Caco-2 (cell line): Measurements from ENCODE around the gene TNFRSF21. TPM values are rescaled to one million over a fixed set of nuclear protein-coding genes. Genes with fewer than 3 reads are reported as not detected.

Experiments
- BruUV-seq: library from RNA; stranded (reverse); fragments of 400-500 nt; replicated peaks from 2 replicates; lab custom pipeline; 2021; lab: Mats Ljungman, UMichigan
- CTCF ChIA-PET: fragments of 300-600 bp; sonication (Branson Sonifier 250); formaldehyde crosslinking; loops from one replicate; lab custom pipeline; 2022; ENCODE audit warnings: antibody characterized with exemption; lab: Charles Lee
- POLR2A ChIA-PET: fragments of 300-600 bp; sonication (Branson Sonifier 250); formaldehyde crosslinking; loops from one replicate; lab custom pipeline; 2022; ENCODE audit warnings: antibody characterized with exemption; lab: Charles Lee
- DNase-seq, 2 experiments: peaks; one replicate each; pipeline versions ENCODE4 v3.0.0 to v3.0.0-alpha.2; 2020 to 2022
- H3K27me3 ChIP-seq: replicated peaks from 2 replicates; pipeline ENCODE4 v1.6.0; 2011; ENCODE audit warnings: low read length; ENCODE audit not compliant: control insufficient read depth, insufficient read depth
- H3K36me3 ChIP-seq: 2 replicates; pipeline ENCODE4 v1.5.1; 2011; ENCODE audit warnings: low read length; ENCODE audit not compliant: control insufficient read depth, insufficient read depth
- H3K4me1 ChIP-seq: fragments of 250-450 bp; sonication (Bioruptor Pico); 2 replicates; pipeline ENCODE4 v1.5.1; 2020; ENCODE audit warnings: mild to moderate bottlenecking
- H3K4me3 ChIP-seq: 2 replicates; pipeline ENCODE4 v1.5.1; 2011; ENCODE audit warnings: low read depth, mild to moderate bottlenecking, control low read depth, low read length
- H3K9me3 ChIP-seq: fragments of 250-450 bp; sonication (Bioruptor Pico); 2 replicates; pipeline ENCODE4 v1.5.1; 2020; ENCODE audit warnings: mild to moderate bottlenecking, moderate library complexity
- H3K27ac Mint-ChIP-seq: one replicate; pipeline ENCODE4 v1.8.0; 2022; ENCODE audit warnings: mixed read lengths; ENCODE audit not compliant: unreplicated experiment
- H3K27me3 Mint-ChIP-seq: one replicate; pipeline ENCODE4 v1.8.0; 2022; ENCODE audit warnings: mixed read lengths; ENCODE audit not compliant: insufficient read depth, unreplicated experiment
- H3K36me3 Mint-ChIP-seq: one replicate; pipeline ENCODE4 v1.8.0; 2022; ENCODE audit warnings: mild to moderate bottlenecking, mixed read lengths; ENCODE audit not compliant: insufficient read depth, unreplicated experiment
- H3K4me1 Mint-ChIP-seq: one replicate; pipeline ENCODE4 v1.8.0; 2022; ENCODE audit warnings: low read depth, mixed read lengths; ENCODE audit not compliant: unreplicated experiment
- H3K4me3 Mint-ChIP-seq: one replicate; pipeline ENCODE4 v1.8.0; 2022; ENCODE audit warnings: mild to moderate bottlenecking, moderate library complexity, mixed read lengths; ENCODE audit not compliant: unreplicated experiment
- H3K9me3 Mint-ChIP-seq: one replicate; pipeline ENCODE4 v1.8.0; 2022; ENCODE audit warnings: mixed read lengths; ENCODE audit not compliant: unreplicated experiment
- intact Hi-C: fragments of 100-400 bp; cut with micrococcal nuclease; formaldehyde crosslinking; loops from one replicate; pipeline ENCODE4 v1.10.0; 2022; ENCODE audit not compliant: unreplicated experiment
- total RNA-seq: library from RNA; stranded (reverse); gene quantifications from 2 replicates; pipeline ENCODE4 v1.2.3, GENCODE V29; 2022
- TF ChIP-seq, protein P1 (sequence below), 2 experiments: fragments of 200-600 bp in 1 of 2; IDR thresholded peaks; 1 replicate in 1 of 2; 2 replicates in 1 of 2; pipeline versions ENCODE4 v1.5.1 to v1.8.0; 2011 to 2022; ENCODE audit warnings: antibody characterized with exemption in 1 of 2, control low read depth in 1 of 2, inconsistent platforms in 1 of 2, low read depth in 1 of 2, low read length in 1 of 2, mild to moderate bottlenecking in 1 of 2, moderate library complexity in 1 of 2; ENCODE audit not compliant: insufficient read depth in 1 of 2, severe bottlenecking in 1 of 2, unreplicated experiment in 1 of 2

Gene TNFRSF21
- total RNA-seq, 1 experiment from 2014 or later: 60.8 TPM

- peaks cover 31% of the 10 kb centered on the region for H3K4me1 Mint-ChIP-seq
- H3K27ac Mint-ChIP-seq: peak overlapping the region; percentile 80
- H3K9me3 Mint-ChIP-seq: no peaks in the 10 kb centered on the region
- ChIA-PET CTCF (no interaction called here), POLR2A (no interaction called here)
- intact Hi-C loops: loop anchor here (2.0 to 5.0 kb wide), 2 partner anchors 39 to 70 kb away; no protein-coding TSS in a partner anchor
- Histone ChIP-seq H3K4me1 (peaks cover 53% of the 10 kb centered on the region), H3K36me3 (no peaks in the 10 kb centered on the region), H3K9me3 (no peaks in the 10 kb centered on the region), H3K4me3 (peak overlapping the region; percentile 91), H3K27me3 (no peaks in the 10 kb centered on the region)
- peak overlapping the region; percentile 88 for H3K4me3 Mint-ChIP-seq
- H3K27me3 Mint-ChIP-seq: no peaks in the 10 kb centered on the region
- BruUV-seq: no TSS peak
- TF ChIP-seq, protein P1, sequence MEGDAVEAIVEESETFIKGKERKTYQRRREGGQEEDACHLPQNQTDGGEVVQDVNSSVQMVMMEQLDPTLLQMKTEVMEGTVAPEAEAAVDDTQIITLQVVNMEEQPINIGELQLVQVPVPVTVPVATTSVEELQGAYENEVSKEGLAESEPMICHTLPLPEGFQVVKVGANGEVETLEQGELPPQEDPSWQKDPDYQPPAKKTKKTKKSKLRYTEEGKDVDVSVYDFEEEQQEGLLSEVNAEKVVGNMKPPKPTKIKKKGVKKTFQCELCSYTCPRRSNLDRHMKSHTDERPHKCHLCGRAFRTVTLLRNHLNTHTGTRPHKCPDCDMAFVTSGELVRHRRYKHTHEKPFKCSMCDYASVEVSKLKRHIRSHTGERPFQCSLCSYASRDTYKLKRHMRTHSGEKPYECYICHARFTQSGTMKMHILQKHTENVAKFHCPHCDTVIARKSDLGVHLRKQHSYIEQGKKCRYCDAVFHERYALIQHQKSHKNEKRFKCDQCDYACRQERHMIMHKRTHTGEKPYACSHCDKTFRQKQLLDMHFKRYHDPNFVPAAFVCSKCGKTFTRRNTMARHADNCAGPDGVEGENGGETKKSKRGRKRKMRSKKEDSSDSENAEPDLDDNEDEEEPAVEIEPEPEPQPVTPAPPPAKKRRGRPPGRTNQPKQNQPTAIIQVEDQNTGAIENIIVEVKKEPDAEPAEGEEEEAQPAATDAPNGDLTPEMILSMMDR (IDR thresholded peaks at IDR 0.05; ENCODE audit: insufficient read depth in 1 of 2, low read depth in 1 of 2, low read length in 1 of 2, severe bottlenecking in 1 of 2, unreplicated experiment in 1 of 2): no peak
- no peak for DNase-seq
- peaks cover 30% of the 10 kb centered on the region for H3K36me3 Mint-ChIP-seq
Measured at GRCh38 chr6:47307362-47308197, 2.1 kb downstream of the TNFRSF21 start.

DNA sequence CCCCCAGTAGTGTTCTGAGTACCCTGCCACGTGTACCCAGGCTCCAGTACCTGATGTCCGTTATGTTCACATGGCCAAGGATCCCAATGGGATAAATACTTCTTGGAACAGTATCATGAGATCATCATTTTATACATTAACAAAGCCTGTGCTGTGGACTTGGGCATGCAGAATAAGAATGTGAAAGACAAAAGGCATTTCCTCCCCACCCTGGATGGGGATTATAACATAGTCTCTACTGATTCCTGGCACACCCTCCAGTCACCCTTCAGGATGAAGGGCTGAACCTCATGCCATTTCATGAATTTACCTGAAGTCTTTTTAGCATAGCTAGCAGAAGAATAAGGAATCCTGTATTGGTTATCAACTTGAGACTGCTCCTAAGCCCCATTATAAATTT, 2.8 kb downstream of the TNFRSF21 start:
- no TSS peak for BruUV-seq
- Histone ChIP-seq H3K4me3 (no peak overlapping the region), H3K9me3 (no peaks in the 10 kb centered on the region), H3K27me3 (no peaks in the 10 kb centered on the region), H3K4me1 (peaks cover 58% of the 10 kb centered on the region), H3K36me3 (no peaks in the 10 kb centered on the region)
- TF ChIP-seq, protein P1 (IDR thresholded peaks at IDR 0.05; ENCODE audit: insufficient read depth in 1 of 2, low read depth in 1 of 2, low read length in 1 of 2, severe bottlenecking in 1 of 2, unreplicated experiment in 1 of 2): no peak
- CTCF ChIA-PET: no interaction called here
- Mint-ChIP-seq H3K36me3 (peaks cover 32% of the 10 kb centered on the region), H3K4me3 (peak overlapping the region; percentile 37), H3K9me3 (no peaks in the 10 kb centered on the region), H3K27me3 (no peaks in the 10 kb centered on the region), H3K4me1 (peaks cover 38% of the 10 kb centered on the region), H3K27ac (no peak overlapping the region)
- POLR2A ChIA-PET: no interaction called here
- DNase-seq: no peak
- intact Hi-C loops: loop anchor here (5.0 kb wide), 1 partner anchor 70 kb away; no protein-coding TSS in a partner anchor

DNA sequence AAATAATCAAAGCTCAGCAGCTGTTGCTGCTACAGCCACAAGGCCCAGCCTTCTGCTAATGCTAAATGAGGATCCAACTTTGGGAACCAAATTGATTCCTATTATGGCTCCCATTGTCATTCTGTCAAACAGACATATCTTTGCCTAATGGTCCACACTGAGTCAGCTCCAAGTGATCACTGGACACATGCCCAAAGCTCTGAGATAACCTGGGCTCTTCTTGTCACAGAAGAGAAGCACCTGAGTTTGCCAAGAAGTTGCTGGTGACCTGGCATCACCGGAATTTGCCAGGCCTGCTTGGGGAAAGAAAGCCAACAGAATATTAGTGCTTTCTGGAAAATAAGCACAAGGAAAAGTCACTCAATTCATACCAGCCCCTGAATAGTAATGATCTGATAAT, 5.8 kb downstream of the TNFRSF21 start:
- H3K4me3 ChIP-seq: no peak overlapping the region
- CTCF ChIA-PET: interaction anchor here (0.7 kb wide), 1 partner anchor 204 kb away, joined by 4 read pairs; no protein-coding TSS in a partner anchor
- H3K4me1 ChIP-seq: peaks cover 59% of the 10 kb centered on the region
- POLR2A ChIA-PET: no interaction called here
- H3K36me3 ChIP-seq: no peaks in the 10 kb centered on the region
- Mint-ChIP-seq H3K4me3 (no peak overlapping the region), H3K27me3 (no peaks in the 10 kb centered on the region), H3K9me3 (no peaks in the 10 kb centered on the region), H3K36me3 (peaks cover 36% of the 10 kb centered on the region), H3K4me1 (peaks cover 41% of the 10 kb centered on the region), H3K27ac (no peak overlapping the region)
- no peaks in the 10 kb centered on the region for H3K9me3 ChIP-seq
- no peak for DNase-seq
- no TSS peak for BruUV-seq
- intact Hi-C loops: loop anchor here (1.0 kb wide), 1 partner anchor 26 kb away; no protein-coding TSS in a partner anchor
- H3K27me3 ChIP-seq: no peaks in the 10 kb centered on the region
- TF ChIP-seq, protein P1 (IDR thresholded peaks at IDR 0.05; ENCODE audit: insufficient read depth in 1 of 2, low read depth in 1 of 2, low read length in 1 of 2, severe bottlenecking in 1 of 2, unreplicated experiment in 1 of 2): no peak
